ENCODE measurements around the gene TRIP12.

Gene TRIP12

DNA sequence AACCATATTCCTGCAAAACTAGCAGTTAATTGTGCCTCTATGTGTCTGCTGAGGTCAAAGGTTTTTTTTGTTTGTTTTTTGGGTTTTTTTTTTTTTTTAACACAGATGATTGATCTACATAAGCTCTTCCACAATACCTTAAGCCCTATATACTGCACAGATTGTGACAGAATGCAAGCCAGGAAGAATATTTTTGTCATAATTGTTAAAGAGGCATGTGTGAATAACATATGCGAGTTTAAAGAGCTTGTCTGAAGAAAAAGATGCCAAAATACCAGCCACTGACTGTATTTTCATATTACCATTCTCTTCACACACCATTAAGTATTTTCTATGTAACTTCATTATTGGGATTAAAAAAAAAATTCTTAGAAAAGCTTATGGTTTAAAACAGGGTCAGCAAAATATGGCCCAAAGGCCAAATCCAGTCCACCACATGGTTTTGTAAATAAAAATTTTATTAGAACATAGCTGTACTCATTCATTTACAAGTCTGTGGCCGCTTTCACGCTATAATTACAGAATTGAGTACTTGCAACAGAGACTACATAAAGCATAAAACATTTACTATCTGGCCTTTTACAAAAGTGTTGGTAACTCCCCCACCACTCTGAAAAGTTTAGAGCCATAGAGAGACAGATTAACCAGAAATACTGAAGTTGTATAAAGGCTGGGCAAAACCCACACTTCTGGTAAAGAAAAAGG lies 89.9 kb downstream of the TRIP12 start:
- TF ChIP-seq, protein P1, sequence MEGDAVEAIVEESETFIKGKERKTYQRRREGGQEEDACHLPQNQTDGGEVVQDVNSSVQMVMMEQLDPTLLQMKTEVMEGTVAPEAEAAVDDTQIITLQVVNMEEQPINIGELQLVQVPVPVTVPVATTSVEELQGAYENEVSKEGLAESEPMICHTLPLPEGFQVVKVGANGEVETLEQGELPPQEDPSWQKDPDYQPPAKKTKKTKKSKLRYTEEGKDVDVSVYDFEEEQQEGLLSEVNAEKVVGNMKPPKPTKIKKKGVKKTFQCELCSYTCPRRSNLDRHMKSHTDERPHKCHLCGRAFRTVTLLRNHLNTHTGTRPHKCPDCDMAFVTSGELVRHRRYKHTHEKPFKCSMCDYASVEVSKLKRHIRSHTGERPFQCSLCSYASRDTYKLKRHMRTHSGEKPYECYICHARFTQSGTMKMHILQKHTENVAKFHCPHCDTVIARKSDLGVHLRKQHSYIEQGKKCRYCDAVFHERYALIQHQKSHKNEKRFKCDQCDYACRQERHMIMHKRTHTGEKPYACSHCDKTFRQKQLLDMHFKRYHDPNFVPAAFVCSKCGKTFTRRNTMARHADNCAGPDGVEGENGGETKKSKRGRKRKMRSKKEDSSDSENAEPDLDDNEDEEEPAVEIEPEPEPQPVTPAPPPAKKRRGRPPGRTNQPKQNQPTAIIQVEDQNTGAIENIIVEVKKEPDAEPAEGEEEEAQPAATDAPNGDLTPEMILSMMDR (conservative IDR thresholded peaks at IDR 0.05; ENCODE audit: low read length), result no peak
- H3K4me3 ChIP-seq (ENCODE audit: low read length), result no peak overlapping the region
- DNase-seq (ENCODE audit: low read depth), result no peak

DNA sequence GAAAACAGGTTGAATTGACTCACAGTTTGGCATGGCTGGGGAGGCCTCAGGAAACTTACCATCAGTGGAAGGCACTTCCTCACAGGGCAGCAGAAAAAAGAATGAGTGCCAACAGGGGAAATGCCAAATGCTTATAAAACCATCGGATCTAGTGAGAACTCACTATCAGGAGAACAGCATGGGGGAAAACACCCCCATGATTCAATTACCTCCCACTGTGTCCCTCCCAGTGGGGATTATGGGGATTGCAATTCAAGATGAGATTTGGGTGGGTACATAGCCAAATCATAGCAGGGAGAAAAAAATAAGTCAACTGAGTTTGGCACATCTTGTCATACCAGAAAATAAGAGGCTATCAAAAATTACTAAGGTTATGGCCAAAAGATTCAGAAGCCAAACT lies 96.3 kb downstream of the TRIP12 start:
- DNase-seq (ENCODE audit: low read depth), result no peak
- no peak overlapping the region for H3K4me3 ChIP-seq (ENCODE audit: low read length)
- TF ChIP-seq, protein P1 (conservative IDR thresholded peaks at IDR 0.05; ENCODE audit: low read length), result no peak; the same call in 1 of the 2 replicates

DNA sequence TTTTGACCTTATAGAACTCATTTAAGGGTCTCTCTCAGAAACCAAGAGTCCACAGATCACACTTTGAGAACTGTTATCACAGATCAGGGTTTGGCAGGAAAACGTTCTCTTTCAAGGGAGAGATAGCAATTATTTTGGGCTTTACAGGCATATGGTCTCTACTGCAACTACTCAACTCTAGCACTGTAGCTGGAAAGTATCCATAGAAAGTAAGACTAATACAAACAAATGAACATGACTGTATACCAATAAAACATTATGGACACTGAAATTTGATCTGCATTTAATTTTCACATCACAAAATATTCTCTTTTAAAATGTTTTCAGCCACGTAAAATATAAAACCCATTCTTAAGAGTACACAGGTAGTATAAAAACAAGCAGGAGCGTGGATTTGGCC lies 100.5 kb downstream of the TRIP12 start:
- H3K4me3 ChIP-seq (ENCODE audit: low read length), result no peak overlapping the region
- TF ChIP-seq, protein P1 (conservative IDR thresholded peaks at IDR 0.05; ENCODE audit: low read length), result no peak
- DNase-seq (ENCODE audit: low read depth), result no peak

DNA sequence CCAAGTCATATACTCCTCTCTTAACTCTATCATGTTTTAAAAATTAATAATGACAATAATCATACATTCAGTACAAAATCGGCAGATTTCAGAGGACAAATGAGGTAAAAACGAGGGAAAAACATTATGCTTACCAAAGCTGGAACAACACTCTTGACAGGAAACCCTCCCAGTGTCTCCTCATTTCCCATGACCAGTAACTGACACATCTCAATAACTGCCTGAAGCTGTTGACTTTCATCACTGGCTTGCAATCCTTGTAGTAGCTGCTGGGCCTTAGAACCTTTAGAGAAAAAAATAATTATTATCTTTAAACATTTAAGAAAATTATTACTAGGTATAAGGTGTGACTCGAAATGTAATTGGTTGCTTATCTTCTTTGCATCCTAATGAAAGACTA lies 103.6 kb downstream of the TRIP12 start:
- TF ChIP-seq, protein P1 (conservative IDR thresholded peaks at IDR 0.05; ENCODE audit: low read length), result no peak
- no peak overlapping the region for H3K4me3 ChIP-seq (ENCODE audit: low read length)
- DNase-seq (ENCODE audit: low read depth), result no peak

DNA sequence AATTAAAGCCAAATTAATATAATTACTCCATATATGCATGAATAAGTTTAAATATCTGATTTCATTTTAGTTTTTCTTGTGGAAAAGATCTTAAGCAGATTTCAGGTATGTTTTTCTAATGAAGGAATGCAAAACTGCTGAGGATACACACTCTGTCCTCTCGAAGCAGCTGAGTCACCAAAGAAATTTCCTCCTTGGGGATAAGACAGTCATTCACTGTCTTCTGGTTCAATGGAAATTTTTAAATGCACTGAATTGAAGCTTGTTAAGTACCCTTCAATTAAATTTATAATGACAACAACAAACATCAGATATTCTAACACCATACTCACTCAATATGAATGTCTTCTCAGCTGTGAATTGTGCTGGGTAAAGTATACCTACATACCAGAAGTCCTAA lies 106.0 kb downstream of the TRIP12 start:
- TF ChIP-seq, protein P1 (conservative IDR thresholded peaks at IDR 0.05; ENCODE audit: low read length), result no peak
- DNase-seq (ENCODE audit: low read depth), result peak; percentile 30
- no peak overlapping the region for H3K4me3 ChIP-seq (ENCODE audit: low read length)

DNA sequence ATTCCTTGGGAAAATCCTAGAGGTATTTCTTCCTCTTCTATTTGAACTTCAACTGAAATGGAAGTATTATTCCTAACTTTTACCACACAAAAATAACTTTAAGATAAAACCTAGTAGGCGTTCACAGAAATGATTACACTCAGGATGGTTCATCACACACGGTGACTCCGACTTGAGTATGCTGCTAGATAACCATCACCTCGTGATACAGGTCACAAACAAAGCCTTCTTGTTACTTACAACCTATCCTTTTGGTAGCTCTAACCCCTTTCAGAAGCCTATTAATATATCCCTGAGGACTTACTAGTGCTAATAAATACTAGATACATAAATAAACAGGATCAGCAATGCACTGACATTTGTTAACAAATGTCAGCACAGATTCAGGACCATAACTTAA lies 106.5 kb downstream of the TRIP12 start:
- TF ChIP-seq, protein P1 (conservative IDR thresholded peaks at IDR 0.05; ENCODE audit: low read length), result no peak
- H3K4me3 ChIP-seq (ENCODE audit: low read length), result no peak overlapping the region
- no peak for DNase-seq (ENCODE audit: low read depth)

DNA sequence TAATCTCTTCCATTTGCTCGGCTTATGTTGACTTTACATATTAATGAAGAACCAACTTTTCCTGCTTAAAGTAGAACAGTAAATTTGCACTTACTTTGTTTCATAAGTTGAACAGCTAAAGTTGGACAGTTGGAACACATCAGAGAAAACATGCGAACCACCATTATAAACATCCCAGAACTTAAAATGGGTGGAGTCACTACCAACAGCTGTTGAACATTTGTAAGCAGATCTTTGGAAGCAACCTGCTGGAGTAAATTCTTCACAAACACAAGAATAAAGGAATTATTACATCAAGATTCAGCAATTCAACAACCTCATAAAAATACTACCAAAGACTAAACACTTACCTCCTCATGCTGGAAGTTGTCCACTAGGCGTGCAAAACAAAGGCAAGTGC lies 111.0 kb downstream of the TRIP12 start:
- peak; percentile 70 for DNase-seq (ENCODE audit: low read depth)
- TF ChIP-seq, protein P1 (conservative IDR thresholded peaks at IDR 0.05; ENCODE audit: low read length), result no peak; the same call in 1 of the 2 replicates
- H3K4me3 ChIP-seq (ENCODE audit: low read length), result no peak overlapping the region
